GM10847 (cell line): Measurements from ENCODE around the gene TNPO3.

Experiments used
- POLR2A ChIP-seq: IDR thresholded peaks from 2 replicates; pipeline ENCODE4 v1.6.1; 2011; ENCODE audit not compliant: insufficient read length; ENCODE audit errors: extremely low read depth

Gene TNPO3

GRCh38 chr7:129037585-129037984 is 17.3 kb downstream of the TNPO3 start:
- TF ChIP-seq POLR2A: no peak

- TF ChIP-seq POLR2A: no peak
Observed at GRCh38 chr7:129032017-129032416, 22.9 kb downstream of the TNPO3 start.

GRCh38 chr7:129030440-129030839 is 24.5 kb downstream of the TNPO3 start:
- no peak for TF ChIP-seq POLR2A

DNA sequence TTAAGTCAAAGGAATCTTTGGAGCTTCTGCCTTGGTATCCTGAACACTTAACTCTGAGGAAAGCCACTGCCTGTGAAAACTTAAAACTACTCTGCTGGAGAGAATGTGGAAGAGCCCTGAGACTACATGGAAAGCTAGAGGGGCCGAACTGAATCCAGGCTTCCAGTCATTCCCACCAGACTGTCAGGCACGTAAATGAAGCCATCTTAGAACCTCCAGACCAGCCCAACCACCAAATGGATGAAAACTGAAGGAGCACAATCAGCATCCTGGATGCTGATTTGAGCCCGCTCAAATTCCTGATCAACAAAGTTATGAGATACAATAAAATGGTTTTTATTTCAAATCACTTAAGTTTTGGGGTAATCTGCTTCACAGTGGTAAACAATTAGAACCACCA is 30.8 kb downstream of the TNPO3 start:
- TF ChIP-seq POLR2A: no peak

DNA sequence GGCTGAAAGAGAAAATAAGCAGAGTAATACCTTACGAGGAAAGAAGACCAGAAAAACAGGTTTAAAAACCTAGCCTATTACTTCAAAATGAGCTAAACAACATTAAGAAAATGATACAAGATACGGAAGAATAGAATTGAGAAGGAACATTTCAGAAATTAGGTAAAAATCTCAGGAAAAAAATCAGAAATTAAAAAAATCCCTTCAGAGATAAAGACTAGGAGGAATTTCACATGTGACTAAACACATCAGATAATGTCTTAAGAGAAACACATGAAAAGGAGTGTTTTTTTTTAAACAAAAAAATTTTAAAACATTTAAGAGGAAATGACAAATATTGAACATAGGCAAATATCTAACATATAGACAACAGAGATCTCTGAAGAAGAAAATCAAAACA is 33.3 kb downstream of the TNPO3 start:
- TF ChIP-seq POLR2A: no peak

GRCh38 chr7:129017933-129018538 is 36.9 kb downstream of the TNPO3 start:
- no peak for TF ChIP-seq POLR2A

- TF ChIP-seq POLR2A: no peak
Observed at GRCh38 chr7:129017264-129017663, 37.6 kb downstream of the TNPO3 start.

DNA sequence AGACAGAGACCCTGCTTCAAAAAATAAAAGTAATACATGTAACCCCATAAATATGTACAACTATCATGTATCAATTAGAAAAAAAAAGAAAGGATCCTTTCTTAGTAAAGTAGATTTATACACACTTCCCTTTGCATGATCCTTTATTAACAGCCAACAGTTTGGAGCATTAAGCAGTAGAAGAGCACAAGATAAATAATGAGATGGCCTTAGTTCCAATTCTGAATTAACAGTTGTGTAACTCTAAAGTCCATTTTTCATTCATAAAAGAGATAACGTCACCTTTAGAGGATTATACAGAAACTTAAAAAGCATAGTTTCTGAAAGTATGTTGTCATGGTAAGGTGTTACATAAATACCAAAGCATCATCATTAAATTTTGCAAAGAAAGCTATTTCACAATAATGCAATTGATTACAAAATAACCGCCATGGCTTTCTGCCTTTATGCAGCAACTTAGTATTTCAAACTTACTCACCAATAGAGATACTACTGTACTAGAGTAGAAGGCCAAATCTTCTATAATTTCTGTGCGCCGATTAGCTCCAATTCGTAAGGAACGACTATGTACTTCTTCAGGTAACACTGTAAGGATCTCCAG is 40.3 kb downstream of the TNPO3 start:
- no peak for TF ChIP-seq POLR2A

- TF ChIP-seq POLR2A: no peak
Observed at GRCh38 chr7:129013048-129013724, 41.7 kb downstream of the TNPO3 start.

- TF ChIP-seq POLR2A: no peak
Observed at GRCh38 chr7:129012641-129013040, 42.3 kb downstream of the TNPO3 start.

- no peak for TF ChIP-seq POLR2A
Observed at GRCh38 chr7:129010075-129010474, 44.8 kb downstream of the TNPO3 start.

DNA sequence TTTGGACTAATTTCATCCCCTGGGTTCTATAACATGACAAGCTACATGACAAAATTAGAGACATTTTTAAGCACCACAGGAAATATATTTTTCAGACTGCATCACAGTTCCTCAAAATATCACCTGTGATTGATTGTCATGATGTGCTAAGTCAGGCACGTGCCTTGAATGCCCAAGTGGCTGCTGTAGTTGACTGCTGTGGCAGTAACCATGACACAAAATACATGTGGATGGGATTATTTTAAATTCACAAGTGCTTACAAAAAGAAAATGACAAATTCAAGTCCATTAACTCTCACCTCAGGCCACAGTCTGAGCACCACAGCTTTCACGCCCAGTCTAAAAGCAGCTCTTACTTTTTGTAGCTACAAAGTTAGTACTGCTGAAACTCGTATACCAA is 45.5 kb downstream of the TNPO3 start:
- no peak for TF ChIP-seq POLR2A

DNA sequence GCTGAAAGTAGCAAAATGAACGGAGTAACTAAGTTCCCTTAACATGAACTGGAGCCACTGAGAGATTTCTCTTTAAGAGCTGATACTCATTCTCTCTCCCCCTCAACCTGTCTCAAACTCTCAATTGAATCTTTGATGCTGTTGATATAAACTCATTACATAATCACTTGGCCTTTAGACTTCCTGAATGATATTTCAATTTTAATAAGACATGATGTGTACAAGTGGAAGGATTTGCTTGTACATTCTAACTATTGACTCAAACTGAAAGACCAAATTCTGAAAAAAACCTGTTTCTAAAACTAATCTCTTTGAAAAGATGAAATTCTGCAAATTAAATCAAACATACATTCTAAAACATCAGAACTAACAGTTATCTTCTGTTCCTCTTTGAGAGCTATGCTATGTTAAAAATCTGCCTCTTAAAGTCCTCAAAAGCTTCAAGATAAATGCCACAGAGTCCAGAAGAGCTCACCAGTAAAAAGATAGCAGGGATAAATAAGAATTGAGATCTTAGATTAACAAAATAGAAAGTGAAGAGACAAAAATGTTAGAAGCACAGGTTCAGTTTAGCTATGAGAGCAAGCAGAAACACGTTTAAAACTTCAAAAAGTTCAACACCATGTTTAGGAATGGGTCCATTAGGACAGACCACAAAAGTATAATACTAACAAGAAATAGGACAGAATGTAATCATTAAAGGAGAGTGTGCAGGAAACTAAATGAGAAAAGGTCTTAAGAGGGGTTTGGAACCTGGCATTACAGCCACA is 46.1 kb downstream of the TNPO3 start:
- no peak for TF ChIP-seq POLR2A

GRCh38 chr7:129007572-129007971 is 47.3 kb downstream of the TNPO3 start:
- no peak for TF ChIP-seq POLR2A

DNA sequence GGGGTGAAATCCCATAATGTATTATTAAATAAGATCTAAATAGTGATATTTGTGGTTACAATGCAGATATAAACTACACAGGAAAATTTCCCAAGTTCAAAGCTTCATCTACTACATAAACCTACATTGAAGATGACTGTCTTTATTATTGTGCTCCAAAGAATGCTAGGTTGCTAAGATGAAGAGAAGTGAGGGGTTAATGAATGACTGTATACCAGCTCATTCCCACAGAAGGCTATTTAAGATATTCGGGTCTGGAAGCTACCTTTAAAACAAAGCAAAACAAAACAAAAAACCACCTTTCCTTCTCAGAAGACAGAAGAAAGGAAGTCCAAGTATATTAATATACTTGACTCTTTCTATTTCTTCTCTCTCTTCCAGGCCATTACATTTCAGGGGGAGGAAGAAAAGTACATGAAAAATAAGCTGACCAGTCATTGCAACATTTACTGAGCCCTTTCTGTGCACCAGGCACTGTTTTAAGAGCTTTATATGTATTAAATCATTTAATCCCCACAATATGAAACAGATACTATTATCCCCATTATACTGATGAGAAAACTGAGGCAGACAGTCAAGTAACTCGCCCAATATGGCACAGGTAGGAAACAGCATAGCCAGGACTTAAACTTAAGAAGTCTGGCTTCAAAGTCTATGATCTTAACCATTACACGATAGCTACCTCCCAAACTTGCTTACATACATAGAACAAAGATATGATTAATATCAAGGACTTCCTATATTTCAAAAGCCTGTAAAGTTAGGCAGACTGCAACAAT is 48.1 kb downstream of the TNPO3 start:
- no peak for TF ChIP-seq POLR2A
